ENCODE data around the gene SOX10.

DNA sequence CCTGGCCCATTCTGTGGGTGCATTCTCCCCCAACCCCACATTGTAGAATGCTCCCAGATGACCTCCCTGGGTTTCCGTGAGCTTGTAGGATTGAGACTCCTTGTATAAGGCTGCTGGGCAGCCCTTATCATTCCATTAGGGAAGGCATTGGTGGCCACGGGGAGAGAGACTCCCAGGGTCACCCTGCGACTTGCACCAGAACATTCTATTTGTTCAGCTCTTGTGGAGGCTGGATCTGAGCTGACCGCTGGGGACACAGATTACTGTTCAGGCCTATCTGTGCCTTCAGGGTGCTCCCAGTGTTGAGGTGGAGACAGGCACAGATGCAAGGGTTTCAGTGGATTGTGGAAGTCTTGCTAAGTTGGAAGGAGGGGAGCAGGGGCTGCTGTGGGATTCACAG, 60.4 kb downstream of the SOX10 start:
- TF ChIP-seq CTCF (IDR thresholded peaks at IDR 0.05) (no peak), JUN (CRISPR knock-in tag; IDR thresholded peaks at IDR 0.05) (no peak), IRF1 (CRISPR knock-in tag; IDR thresholded peaks at IDR 0.05) (no peak), CBFB (CRISPR knock-in tag; IDR thresholded peaks at IDR 0.05; ENCODE audit: low read depth) (no peak), NR1H2 (CRISPR knock-in tag; IDR thresholded peaks at IDR 0.05) (no peak), NR3C1 (CRISPR knock-in tag; conservative IDR thresholded peaks at IDR 0.05; ENCODE audit: low read depth) (no peak)
- TF ChIP-seq, protein P1, sequence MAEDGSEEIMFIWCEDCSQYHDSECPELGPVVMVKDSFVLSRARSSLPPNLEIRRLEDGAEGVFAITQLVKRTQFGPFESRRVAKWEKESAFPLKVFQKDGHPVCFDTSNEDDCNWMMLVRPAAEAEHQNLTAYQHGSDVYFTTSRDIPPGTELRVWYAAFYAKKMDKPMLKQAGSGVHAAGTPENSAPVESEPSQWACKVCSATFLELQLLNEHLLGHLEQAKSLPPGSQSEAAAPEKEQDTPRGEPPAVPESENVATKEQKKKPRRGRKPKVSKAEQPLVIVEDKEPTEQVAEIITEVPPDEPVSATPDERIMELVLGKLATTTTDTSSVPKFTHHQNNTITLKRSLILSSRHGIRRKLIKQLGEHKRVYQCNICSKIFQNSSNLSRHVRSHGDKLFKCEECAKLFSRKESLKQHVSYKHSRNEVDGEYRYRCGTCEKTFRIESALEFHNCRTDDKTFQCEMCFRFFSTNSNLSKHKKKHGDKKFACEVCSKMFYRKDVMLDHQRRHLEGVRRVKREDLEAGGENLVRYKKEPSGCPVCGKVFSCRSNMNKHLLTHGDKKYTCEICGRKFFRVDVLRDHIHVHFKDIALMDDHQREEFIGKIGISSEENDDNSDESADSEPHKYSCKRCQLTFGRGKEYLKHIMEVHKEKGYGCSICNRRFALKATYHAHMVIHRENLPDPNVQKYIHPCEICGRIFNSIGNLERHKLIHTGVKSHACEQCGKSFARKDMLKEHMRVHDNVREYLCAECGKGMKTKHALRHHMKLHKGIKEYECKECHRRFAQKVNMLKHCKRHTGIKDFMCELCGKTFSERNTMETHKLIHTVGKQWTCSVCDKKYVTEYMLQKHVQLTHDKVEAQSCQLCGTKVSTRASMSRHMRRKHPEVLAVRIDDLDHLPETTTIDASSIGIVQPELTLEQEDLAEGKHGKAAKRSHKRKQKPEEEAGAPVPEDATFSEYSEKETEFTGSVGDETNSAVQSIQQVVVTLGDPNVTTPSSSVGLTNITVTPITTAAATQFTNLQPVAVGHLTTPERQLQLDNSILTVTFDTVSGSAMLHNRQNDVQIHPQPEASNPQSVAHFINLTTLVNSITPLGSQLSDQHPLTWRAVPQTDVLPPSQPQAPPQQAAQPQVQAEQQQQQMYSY (CRISPR knock-in tag; IDR thresholded peaks at IDR 0.05): no peak

Measured in WTC11 (cell line).